B cell (primary cell): ENCODE results near the gene SEPTIN3. TPM values are rescaled to one million over a fixed set of nuclear protein-coding genes. Genes with fewer than 3 reads are reported as not detected.

ENCODE experiments used
- ATAC-seq: fragments of 200-7000 bp; cut with Tn5 transposase; one replicate; pipeline ENCODE4 v1.10.0; 2021; ENCODE audit warnings: low read depth, mild to moderate bottlenecking, moderate number of reproducible peaks, moderate library complexity
- CTCF ChIA-PET: fragments of 350-600 bp; sonication (Branson Sonifier 250); formaldehyde crosslinking; loops from one replicate; lab custom pipeline; 2021; ENCODE audit warnings: antibody characterized with exemption, inconsistent platforms; lab: Charles Lee
- POLR2A ChIA-PET: fragments of 350-600 bp; sonication (Branson Sonifier 250); formaldehyde crosslinking; loops from one replicate; lab custom pipeline; 2021; ENCODE audit warnings: antibody characterized with exemption; lab: Charles Lee
- DNase-seq: peaks from one replicate; pipeline ENCODE4 v3.0.0; 2013
- H2AFZ ChIP-seq: 2 replicates; pipeline ENCODE4 v1.6.1; 2012; ENCODE audit warnings: mild to moderate bottlenecking, low read depth, low read length; ENCODE audit not compliant: insufficient read depth, poor library complexity, severe bottlenecking
- H3K27ac ChIP-seq, 2 donors: 1 replicate in 1 of 2; 2 replicates in 1 of 2; pipeline ENCODE4 v1.5.1; 2012 to 2013; ENCODE audit warnings: low read length in 2 of 2, mild to moderate bottlenecking in 2 of 2, moderate library complexity in 1 of 2
- H3K27me3 ChIP-seq, 4 experiments: fragments of 200-600 bp in 1 of 4; sonication (generic) in 1 of 4; replicated peaks in 1 of 4; 1 replicate in 2 of 4; 2 replicates in 2 of 4; pipeline versions ENCODE4 v1.6.1 to v1.7.0; 2013 to 2016; ENCODE audit warnings: low read length in 3 of 4, mild to moderate bottlenecking in 2 of 4, mixed read lengths in 1 of 4, moderate library complexity in 1 of 4; ENCODE audit not compliant: insufficient read depth in 4 of 4, control insufficient read depth in 3 of 4; ENCODE audit errors: control extremely low read depth in 1 of 4
- H3K36me3 ChIP-seq, 2 experiments: replicated peaks in 1 of 2; 1 replicate in 1 of 2; 2 replicates in 1 of 2; pipeline versions ENCODE4 v1.6.1 to v1.7.1; 2013; ENCODE audit warnings: low read length in 1 of 2; ENCODE audit not compliant: insufficient read depth in 2 of 2, control insufficient read depth in 1 of 2; ENCODE audit errors: control extremely low read depth in 1 of 2, extremely low read depth in 1 of 2
- H3K4me1 ChIP-seq, 2 donors: fragments of 200-600 bp in 1 of 2; sonication (generic) in 1 of 2; 1 replicate in 1 of 2; 2 replicates in 1 of 2; pipeline versions ENCODE4 v1.5.1 to v1.6.1; 2013 to 2017; ENCODE audit warnings: low read length in 2 of 2; ENCODE audit not compliant: control insufficient read depth in 2 of 2, insufficient read depth in 2 of 2
- H3K4me2 ChIP-seq: replicated peaks from 2 replicates; pipeline ENCODE3; 2012; ENCODE audit warnings: mild to moderate bottlenecking, low read depth, low read length; ENCODE audit not compliant: poor library complexity, severe bottlenecking
- H3K4me3 ChIP-seq, 5 experiments: fragments of 200-600 bp in 1 of 5; sonication (generic) in 1 of 5; 1 replicate in 3 of 5; 2 replicates in 2 of 5; pipeline versions ENCODE4 v1.5.1 to v1.7.0; 2011 to 2016; ENCODE audit warnings: low read length in 4 of 5, mild to moderate bottlenecking in 4 of 5, low read depth in 2 of 5, control low read depth in 1 of 5, moderate library complexity in 1 of 5; ENCODE audit not compliant: insufficient read depth in 1 of 5; ENCODE audit errors: control extremely low read depth in 1 of 5, extremely low read depth in 1 of 5
- H3K79me2 ChIP-seq: fragments of 200-600 bp; sonication (generic); one replicate; pipeline ENCODE4 v1.6.0; 2016; ENCODE audit warnings: low read length; ENCODE audit not compliant: control insufficient read depth, insufficient read depth
- H3K9ac ChIP-seq: fragments of 200-600 bp; sonication (generic); 2 replicates; pipeline ENCODE4 v1.6.1; 2017; ENCODE audit warnings: mild to moderate bottlenecking, low read length, moderate library complexity
- H3K9me3 ChIP-seq, 3 donors: one replicate each; pipeline versions ENCODE4 v1.6.1 to v1.7.1; 2013; ENCODE audit warnings: low read length in 2 of 3; ENCODE audit not compliant: control insufficient read depth in 2 of 3, insufficient read depth in 1 of 3; ENCODE audit errors: control extremely low read depth in 1 of 3
- H4K20me1 ChIP-seq: 2 replicates; pipeline ENCODE4 v1.6.0; 2012; ENCODE audit warnings: mild to moderate bottlenecking, low read length; ENCODE audit not compliant: insufficient read depth, control insufficient read depth, poor library complexity, severe bottlenecking
- H3K27ac Mint-ChIP-seq: one replicate; pipeline ENCODE4 v1.8.0; 2021; ENCODE audit warnings: mixed read lengths
- H3K27me3 Mint-ChIP-seq: one replicate; pipeline ENCODE4 v1.8.0; 2021; ENCODE audit warnings: mixed read lengths
- H3K4me1 Mint-ChIP-seq: one replicate; pipeline ENCODE4 v1.8.0; 2021; ENCODE audit warnings: mixed read lengths
- H3K4me3 Mint-ChIP-seq: one replicate; pipeline ENCODE4 v1.8.0; 2021; ENCODE audit warnings: mixed read lengths
- H3K9me3 Mint-ChIP-seq: one replicate; pipeline ENCODE4 v1.8.0; 2022; ENCODE audit warnings: mixed read lengths; ENCODE audit not compliant: insufficient read depth
- CTCF ChIP-seq: fragments of 200-600 bp; IDR thresholded peaks from one replicate; pipeline ENCODE4 v1.8.0; 2022; ENCODE audit warnings: antibody characterized with exemption, mild to moderate bottlenecking
- EZH2 ChIP-seq: IDR thresholded peaks from 2 replicates; pipeline ENCODE4 v1.6.1; 2012; ENCODE audit warnings: borderline replicate concordance, low read depth, mild to moderate bottlenecking, moderate library complexity, low read length; ENCODE audit not compliant: insufficient read depth, poor library complexity, severe bottlenecking
- WGBS: methylation state at CpG from one replicate; pipeline ENCODE4 v1.1.5; 2013; ENCODE audit warnings: missing lambda C conversion rate; ENCODE audit not compliant: insufficient coverage; 5-methylcytosine and 5-hydroxymethylcytosine counted together
- intact Hi-C: fragments of 100-400 bp; cut with micrococcal nuclease; formaldehyde crosslinking; loops from one replicate; pipeline ENCODE4 v1.10.0; 2022
- polyA plus RNA-seq: library from polyadenylated mRNA; depleted of rRNA; stranded (reverse); fragments of >200 nt; gene quantifications from 2 replicates; pipeline ENCODE4 v1.2.3, GENCODE V29; 2012
- total RNA-seq, 2 donors: library from RNA; stranded (reverse); fragments of 120-200 nt in 1 of 2; gene quantifications; 1 replicate in 1 of 2; 2 replicates in 1 of 2; pipeline versions ENCODE4 v1.2.3 to v1.2.4, GENCODE V29; 2013 to 2022

SEPTIN3 gene
- total and polyA plus RNA-seq, 2 donors (not counting 1 experiment from before 2014, with no cell fraction given), result 0.06 to 0.39 TPM

GRCh38 chr22:41964112-41964491 is 5.1 kb upstream of the SEPTIN3 start:
- no peaks in the 10 kb centered on the region for H4K20me1 ChIP-seq
- ChIA-PET CTCF (interaction anchor here (0.8 to 5.7 kb wide), 3 partner anchors 12 to 480 kb away, joined by 3 to 45 read pairs (median 4); no protein-coding TSS in a partner anchor), POLR2A (no interaction called here)
- no peaks in the 10 kb centered on the region for H3K9me3 ChIP-seq
- TF ChIP-seq EZH2 (no peak), CTCF (no peak)
- Mint-ChIP-seq H3K4me3 (no peak overlapping the region), H3K27me3 (no peaks in the 10 kb centered on the region), H3K27ac (no peak overlapping the region), H3K4me1 (peaks cover 10% of the 10 kb centered on the region), H3K9me3 (no peaks in the 10 kb centered on the region)
- H3K79me2 ChIP-seq, result no peaks in the 10 kb centered on the region
- no peak overlapping the region for H3K4me3 ChIP-seq
- H3K36me3 ChIP-seq, result no peaks in the 10 kb centered on the region
- WGBS, result 82% methylated on average over 4 of the region's 5 CpGs
- H3K4me2 ChIP-seq, result no peak overlapping the region
- intact Hi-C loops, result no loop called here
- no peak overlapping the region for H2AFZ ChIP-seq
- ATAC-seq (no peak), DNase-seq (no peak)
- no peak overlapping the region for H3K27ac ChIP-seq
- peaks cover 0 to 2% (median 0%) of the 10 kb centered on the region in 4 experiments for H3K27me3 ChIP-seq
- peaks cover 5 to 9% of the 10 kb centered on the region in 2 donors for H3K4me1 ChIP-seq
- H3K9ac ChIP-seq, result no peak overlapping the region

- CTCF ChIA-PET, result interaction anchor here (0.6 to 5.7 kb wide), 24 partner anchors 10 to 853 kb away, joined by 3 to 45 read pairs (median 6); partner anchors contain the start of gene NDUFA6
Observed at GRCh38 chr22:41966225-41966606, 3.0 kb upstream of the SEPTIN3 start.

More at GRCh38 chr22:41966225-41966606, 3.0 kb upstream of the SEPTIN3 start:
- Histone ChIP-seq H3K79me2 (no peaks in the 10 kb centered on the region), H3K27me3 (peaks cover 0 to 5% (median 0%) of the 10 kb centered on the region in 4 experiments), H3K9ac (no peak overlapping the region), H3K9me3 (no peaks in the 10 kb centered on the region), H3K4me1 (no peaks in the 10 kb centered on the region), H2AFZ (no peak overlapping the region), H3K36me3 (no peaks in the 10 kb centered on the region), H3K27ac (no peak overlapping the region), H3K4me3 (no peak overlapping the region), H3K4me2 (no peak overlapping the region), H4K20me1 (no peaks in the 10 kb centered on the region)
- H3K4me3 Mint-ChIP-seq, result no peak overlapping the region
- no peak overlapping the region for H3K27ac Mint-ChIP-seq
- TF ChIP-seq CTCF (no peak), EZH2 (no peak)
- no peak for ATAC-seq
- no peaks in the 10 kb centered on the region for H3K4me1 Mint-ChIP-seq
- H3K9me3 Mint-ChIP-seq, result no peaks in the 10 kb centered on the region
- intact Hi-C loops, result loop anchor here (1.0 kb wide), 2 partner anchors 478 to 507 kb away; no protein-coding TSS in a partner anchor
- POLR2A ChIA-PET, result no interaction called here
- H3K27me3 Mint-ChIP-seq, result peaks cover 8% of the 10 kb centered on the region
- no peak for DNase-seq
- 80% methylated on average over 1 of the region's 2 CpGs for WGBS
